Fibroblast of mammary gland (primary cell): Measurements from ENCODE around the gene TPK1.
"Not testable (repeated sequence)": the region's sequence is repeated elsewhere in the genome, so short reads cannot be mapped to it uniquely, and the experiment has no call there.

Experiments
- DNase-seq: peaks from one replicate; pipeline ENCODE4 v3.0.0-alpha.2; 2010; ENCODE audit warnings: low read depth
- H3K4me3 ChIP-seq: 2 replicates; pipeline ENCODE4 v1.5.1; 2011; ENCODE audit warnings: low read depth, mild to moderate bottlenecking, low read length, moderate library complexity; ENCODE audit not compliant: control insufficient read depth
- TF ChIP-seq, protein P1 (sequence below): conservative IDR thresholded peaks from 2 replicates; pipeline ENCODE4 v1.5.1; 2011; ENCODE audit warnings: low read depth, low read length, inconsistent platforms; ENCODE audit not compliant: control insufficient read depth, insufficient read depth

Gene TPK1

DNA sequence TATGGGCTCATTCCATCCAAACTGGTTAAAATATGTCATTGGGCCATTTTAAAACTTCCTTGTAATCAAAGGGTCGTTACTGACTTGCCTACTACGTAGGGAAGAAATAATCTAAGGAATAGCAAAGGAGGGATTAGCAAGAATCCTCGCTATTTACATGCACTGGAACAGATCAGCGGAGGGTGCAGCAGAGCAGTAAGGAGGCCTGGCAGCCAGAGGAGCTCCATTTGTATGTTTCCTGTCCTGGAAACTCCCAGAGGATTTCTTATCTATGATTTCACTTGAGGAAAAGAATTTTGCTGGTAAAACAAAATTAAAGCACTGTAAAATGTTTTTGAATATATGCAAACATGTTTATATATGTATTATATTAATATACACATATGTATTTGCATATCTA lies 107.3 kb downstream of the TPK1 start:
- no peak overlapping the region for H3K4me3 ChIP-seq
- TF ChIP-seq, protein P1, sequence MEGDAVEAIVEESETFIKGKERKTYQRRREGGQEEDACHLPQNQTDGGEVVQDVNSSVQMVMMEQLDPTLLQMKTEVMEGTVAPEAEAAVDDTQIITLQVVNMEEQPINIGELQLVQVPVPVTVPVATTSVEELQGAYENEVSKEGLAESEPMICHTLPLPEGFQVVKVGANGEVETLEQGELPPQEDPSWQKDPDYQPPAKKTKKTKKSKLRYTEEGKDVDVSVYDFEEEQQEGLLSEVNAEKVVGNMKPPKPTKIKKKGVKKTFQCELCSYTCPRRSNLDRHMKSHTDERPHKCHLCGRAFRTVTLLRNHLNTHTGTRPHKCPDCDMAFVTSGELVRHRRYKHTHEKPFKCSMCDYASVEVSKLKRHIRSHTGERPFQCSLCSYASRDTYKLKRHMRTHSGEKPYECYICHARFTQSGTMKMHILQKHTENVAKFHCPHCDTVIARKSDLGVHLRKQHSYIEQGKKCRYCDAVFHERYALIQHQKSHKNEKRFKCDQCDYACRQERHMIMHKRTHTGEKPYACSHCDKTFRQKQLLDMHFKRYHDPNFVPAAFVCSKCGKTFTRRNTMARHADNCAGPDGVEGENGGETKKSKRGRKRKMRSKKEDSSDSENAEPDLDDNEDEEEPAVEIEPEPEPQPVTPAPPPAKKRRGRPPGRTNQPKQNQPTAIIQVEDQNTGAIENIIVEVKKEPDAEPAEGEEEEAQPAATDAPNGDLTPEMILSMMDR: no peak
- DNase-seq: no peak

DNA sequence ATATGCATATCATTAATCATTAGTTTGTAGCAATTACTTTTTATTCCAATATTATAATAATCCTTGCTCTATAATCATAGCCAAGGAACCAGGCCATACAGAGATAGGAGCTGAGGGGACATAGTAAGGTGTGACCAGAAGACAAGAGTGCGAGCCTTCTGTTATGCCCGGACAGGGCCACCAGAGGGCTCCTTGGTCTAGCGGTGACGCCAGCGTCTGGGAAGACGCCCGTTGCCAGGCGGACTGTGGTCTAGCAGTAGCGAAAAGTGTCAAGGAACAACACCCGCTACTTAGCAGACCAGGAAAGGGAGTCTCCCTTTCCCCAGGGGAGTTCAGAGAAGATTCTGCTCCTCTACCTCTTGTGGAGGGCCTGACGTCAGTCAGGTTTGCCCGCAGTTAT lies 109.0 kb downstream of the TPK1 start:
- H3K4me3 ChIP-seq, DNase-seq: not testable (repeated sequence)

DNA sequence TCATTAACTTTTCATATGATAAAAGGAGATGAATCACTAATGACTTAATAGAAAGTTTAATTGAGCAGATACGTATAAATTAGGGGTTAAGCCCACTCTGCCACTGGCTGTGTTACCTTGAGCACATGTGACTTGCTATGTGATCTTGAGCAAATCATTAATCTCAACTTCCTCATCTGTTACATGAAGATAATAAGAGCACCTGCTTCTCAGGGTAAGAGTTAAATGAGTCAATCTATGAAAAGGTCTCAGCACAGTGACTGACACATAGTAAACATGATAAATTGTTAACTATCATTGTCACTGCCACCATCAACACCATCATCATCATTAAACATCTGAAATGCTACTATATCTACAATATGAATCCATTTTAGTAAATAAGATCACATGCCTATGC lies 110.8 kb downstream of the TPK1 start:
- no peak overlapping the region for H3K4me3 ChIP-seq
- TF ChIP-seq, protein P1: no peak
- no peak for DNase-seq

DNA sequence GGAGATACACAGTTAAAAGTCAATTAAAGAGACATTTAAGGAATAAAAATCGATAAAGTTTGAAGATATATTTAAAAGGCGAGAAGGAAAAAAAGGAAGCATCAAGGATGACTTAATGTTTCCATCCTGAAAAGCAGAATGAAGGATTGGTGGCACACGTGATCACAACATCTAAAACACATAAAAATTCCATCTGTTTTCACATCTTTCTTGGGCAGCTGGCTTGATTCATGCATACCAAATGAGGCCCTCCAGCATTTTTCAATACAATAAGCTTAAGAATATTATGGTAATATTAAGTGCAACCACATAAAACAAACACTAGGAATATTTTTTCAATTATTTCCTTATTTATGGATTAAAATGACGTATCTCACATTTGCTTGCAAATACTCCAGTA lies 112.6 kb downstream of the TPK1 start:
- TF ChIP-seq, protein P1: no peak
- no peak for DNase-seq

DNA sequence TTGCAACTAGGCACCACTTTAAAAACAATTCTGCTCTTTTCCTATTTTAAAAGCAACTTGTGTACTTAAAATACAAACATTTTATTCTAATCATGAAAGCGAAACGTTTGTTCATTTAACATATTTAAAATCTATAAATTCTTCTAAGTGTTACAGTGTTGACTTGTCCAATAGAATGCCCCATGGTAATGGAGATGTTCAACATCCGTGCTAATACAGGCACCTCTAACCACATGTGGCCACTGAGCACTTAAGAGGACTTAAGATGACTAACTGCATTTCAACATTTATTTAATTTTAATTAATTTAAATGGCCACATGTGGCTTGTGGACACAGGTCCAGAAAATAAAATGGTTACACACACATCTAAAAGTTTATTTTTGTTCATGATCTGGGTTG lies 115.1 kb downstream of the TPK1 start:
- peak; percentile 15 for DNase-seq
- no peak overlapping the region for H3K4me3 ChIP-seq
- TF ChIP-seq, protein P1: no peak

More for the DNA sequence above, 112.6 kb downstream of the TPK1 start:
- no peak overlapping the region for H3K4me3 ChIP-seq

DNA sequence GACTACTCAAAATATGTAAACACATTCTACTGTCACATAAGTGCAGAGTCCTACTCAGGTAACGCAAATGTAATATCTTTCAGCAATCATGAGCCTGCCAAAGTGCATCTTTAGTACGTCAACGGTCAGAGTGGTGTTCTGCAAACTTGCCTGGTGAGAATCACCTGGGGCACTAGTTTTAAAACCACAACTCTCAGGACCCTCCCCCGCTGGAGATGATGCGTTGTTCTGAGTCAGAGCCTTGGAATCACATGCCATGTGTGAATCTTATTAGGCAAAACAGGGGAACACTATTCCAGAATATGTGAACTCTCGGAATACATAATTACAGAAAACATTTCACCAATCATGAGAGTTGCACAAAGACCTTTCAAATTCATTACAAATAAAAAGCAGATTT lies 115.7 kb downstream of the TPK1 start:
- TF ChIP-seq, protein P1: no peak
- DNase-seq: peak; percentile 61
- no peak overlapping the region for H3K4me3 ChIP-seq

DNA sequence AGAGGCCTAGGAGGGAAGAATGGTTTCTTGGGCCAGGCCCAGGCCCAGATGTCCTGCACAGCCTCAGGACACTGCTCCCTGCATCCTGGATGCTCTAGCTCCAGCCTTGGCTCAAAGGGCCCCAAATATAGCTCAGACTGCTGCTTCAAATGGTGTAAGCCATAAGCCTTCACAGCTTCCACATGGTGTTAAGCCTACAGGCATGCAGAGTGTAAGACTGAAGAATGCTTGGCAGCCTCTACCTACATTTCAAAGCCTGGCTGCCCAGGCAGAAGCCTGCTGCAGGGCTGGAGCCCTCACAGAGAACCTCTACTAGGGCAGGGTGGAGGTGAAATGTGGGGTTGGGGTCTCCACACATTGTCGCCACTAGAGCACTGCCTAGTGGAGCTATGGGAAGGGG lies 118.1 kb downstream of the TPK1 start:
- TF ChIP-seq, protein P1: no peak
- DNase-seq: no peak
- no peak overlapping the region for H3K4me3 ChIP-seq
